Gastrocnemius medialis (tissue), 4 donors: ENCODE data around the gene INPP5A.

ENCODE experiments used
- POLR2A ChIP-seq, 2 donors: fragments of 450-650 bp; IDR thresholded peaks; one replicate each; pipeline ENCODE4 v1.6.1; 2017; ENCODE audit warnings: antibody characterized with exemption in 2 of 2, mild to moderate bottlenecking in 2 of 2, moderate library complexity in 2 of 2
- TF ChIP-seq, protein P1 (sequence below), 5 experiments: fragments of 450-650 bp in 3 of 5; fragments of 200-600 bp in 2 of 5; sonication (generic) in 2 of 5; IDR thresholded peaks in 4 of 5; conservative IDR thresholded peaks in 1 of 5; 1 replicate in 4 of 5; 2 replicates in 1 of 5; pipeline ENCODE4 v1.5.1; 2016 to 2019; ENCODE audit warnings: antibody characterized with exemption in 5 of 5, mild to moderate bottlenecking in 3 of 5, moderate library complexity in 3 of 5

DNA sequence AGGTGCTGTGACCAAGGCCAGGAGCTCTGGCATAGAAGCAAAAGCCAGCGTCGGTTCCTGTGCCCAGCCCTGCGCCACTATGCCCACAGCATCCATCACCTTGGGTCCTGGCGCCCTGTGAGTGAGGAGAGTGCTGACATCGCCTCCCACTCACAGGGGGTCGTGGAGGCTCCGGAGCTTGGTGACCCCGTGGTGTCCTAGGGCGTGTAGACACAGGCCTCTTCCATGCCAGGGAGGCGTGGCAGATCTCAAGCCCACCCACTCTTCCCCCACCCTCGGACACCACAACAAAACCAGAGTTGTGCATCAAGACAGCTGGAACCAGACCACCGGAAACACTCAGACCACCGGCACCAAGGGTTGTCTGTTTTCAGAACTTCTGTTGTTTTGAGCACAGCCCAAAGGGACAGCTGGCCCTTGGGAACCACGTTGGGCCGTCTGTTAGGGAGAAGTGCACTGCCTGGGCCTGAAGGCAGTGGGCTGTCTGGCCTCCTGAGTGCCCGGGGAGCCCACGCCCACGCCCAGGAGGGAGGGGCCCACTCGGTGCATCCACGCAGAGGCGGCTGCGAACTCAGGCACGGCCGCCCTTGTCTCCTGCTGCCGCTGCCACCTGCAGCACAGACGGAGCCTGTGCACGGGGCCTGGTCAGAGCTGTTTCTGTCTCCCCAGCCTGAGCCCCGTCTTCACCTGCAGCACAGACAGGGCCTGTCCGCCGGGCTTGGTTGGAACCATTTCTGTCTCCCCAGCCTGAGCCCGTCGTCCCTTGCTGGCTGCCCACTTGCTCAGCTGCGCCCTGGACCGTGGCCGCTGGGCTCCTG is 106.3 kb downstream of the INPP5A start:
- TF ChIP-seq, protein P1, sequence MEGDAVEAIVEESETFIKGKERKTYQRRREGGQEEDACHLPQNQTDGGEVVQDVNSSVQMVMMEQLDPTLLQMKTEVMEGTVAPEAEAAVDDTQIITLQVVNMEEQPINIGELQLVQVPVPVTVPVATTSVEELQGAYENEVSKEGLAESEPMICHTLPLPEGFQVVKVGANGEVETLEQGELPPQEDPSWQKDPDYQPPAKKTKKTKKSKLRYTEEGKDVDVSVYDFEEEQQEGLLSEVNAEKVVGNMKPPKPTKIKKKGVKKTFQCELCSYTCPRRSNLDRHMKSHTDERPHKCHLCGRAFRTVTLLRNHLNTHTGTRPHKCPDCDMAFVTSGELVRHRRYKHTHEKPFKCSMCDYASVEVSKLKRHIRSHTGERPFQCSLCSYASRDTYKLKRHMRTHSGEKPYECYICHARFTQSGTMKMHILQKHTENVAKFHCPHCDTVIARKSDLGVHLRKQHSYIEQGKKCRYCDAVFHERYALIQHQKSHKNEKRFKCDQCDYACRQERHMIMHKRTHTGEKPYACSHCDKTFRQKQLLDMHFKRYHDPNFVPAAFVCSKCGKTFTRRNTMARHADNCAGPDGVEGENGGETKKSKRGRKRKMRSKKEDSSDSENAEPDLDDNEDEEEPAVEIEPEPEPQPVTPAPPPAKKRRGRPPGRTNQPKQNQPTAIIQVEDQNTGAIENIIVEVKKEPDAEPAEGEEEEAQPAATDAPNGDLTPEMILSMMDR (IDR thresholded peaks at IDR 0.05 in 4 of 5, conservative IDR thresholded peaks at IDR 0.05 in 1 of 5) = no peak
- TF ChIP-seq POLR2A (IDR thresholded peaks at IDR 0.05) = no peak
